B cell (primary cell): ENCODE results near the gene PCDH9. TPM values are rescaled to one million over a fixed set of nuclear protein-coding genes. Genes with fewer than 3 reads are reported as not detected.

ENCODE experiments used
- ATAC-seq: fragments of 200-7000 bp; cut with Tn5 transposase; one replicate; pipeline ENCODE4 v1.10.0; 2021; ENCODE audit warnings: low read depth, mild to moderate bottlenecking, moderate number of reproducible peaks, moderate library complexity
- CTCF ChIA-PET: fragments of 350-600 bp; sonication (Branson Sonifier 250); formaldehyde crosslinking; loops from one replicate; lab custom pipeline; 2021; ENCODE audit warnings: antibody characterized with exemption, inconsistent platforms; lab: Charles Lee
- POLR2A ChIA-PET: fragments of 350-600 bp; sonication (Branson Sonifier 250); formaldehyde crosslinking; loops from one replicate; lab custom pipeline; 2021; ENCODE audit warnings: antibody characterized with exemption; lab: Charles Lee
- DNase-seq: peaks from one replicate; pipeline ENCODE4 v3.0.0; 2013
- H2AFZ ChIP-seq: 2 replicates; pipeline ENCODE4 v1.6.1; 2012; ENCODE audit warnings: mild to moderate bottlenecking, low read depth, low read length; ENCODE audit not compliant: insufficient read depth, poor library complexity, severe bottlenecking
- H3K27ac ChIP-seq, 2 donors: 1 replicate in 1 of 2; 2 replicates in 1 of 2; pipeline ENCODE4 v1.5.1; 2012 to 2013; ENCODE audit warnings: low read length in 2 of 2, mild to moderate bottlenecking in 2 of 2, moderate library complexity in 1 of 2
- H3K27me3 ChIP-seq, 4 experiments: fragments of 200-600 bp in 1 of 4; sonication (generic) in 1 of 4; replicated peaks in 1 of 4; 1 replicate in 2 of 4; 2 replicates in 2 of 4; pipeline versions ENCODE4 v1.6.1 to v1.7.0; 2013 to 2016; ENCODE audit warnings: low read length in 3 of 4, mild to moderate bottlenecking in 2 of 4, mixed read lengths in 1 of 4, moderate library complexity in 1 of 4; ENCODE audit not compliant: insufficient read depth in 4 of 4, control insufficient read depth in 3 of 4; ENCODE audit errors: control extremely low read depth in 1 of 4
- H3K36me3 ChIP-seq, 2 experiments: replicated peaks in 1 of 2; 1 replicate in 1 of 2; 2 replicates in 1 of 2; pipeline versions ENCODE4 v1.6.1 to v1.7.1; 2013; ENCODE audit warnings: low read length in 1 of 2; ENCODE audit not compliant: insufficient read depth in 2 of 2, control insufficient read depth in 1 of 2; ENCODE audit errors: control extremely low read depth in 1 of 2, extremely low read depth in 1 of 2
- H3K4me1 ChIP-seq, 2 donors: fragments of 200-600 bp in 1 of 2; sonication (generic) in 1 of 2; 1 replicate in 1 of 2; 2 replicates in 1 of 2; pipeline versions ENCODE4 v1.5.1 to v1.6.1; 2013 to 2017; ENCODE audit warnings: low read length in 2 of 2; ENCODE audit not compliant: control insufficient read depth in 2 of 2, insufficient read depth in 2 of 2
- H3K4me2 ChIP-seq: replicated peaks from 2 replicates; pipeline ENCODE3; 2012; ENCODE audit warnings: mild to moderate bottlenecking, low read depth, low read length; ENCODE audit not compliant: poor library complexity, severe bottlenecking
- H3K4me3 ChIP-seq, 5 experiments: fragments of 200-600 bp in 1 of 5; sonication (generic) in 1 of 5; 1 replicate in 3 of 5; 2 replicates in 2 of 5; pipeline versions ENCODE4 v1.5.1 to v1.7.0; 2011 to 2016; ENCODE audit warnings: low read length in 4 of 5, mild to moderate bottlenecking in 4 of 5, low read depth in 2 of 5, control low read depth in 1 of 5, moderate library complexity in 1 of 5; ENCODE audit not compliant: insufficient read depth in 1 of 5; ENCODE audit errors: control extremely low read depth in 1 of 5, extremely low read depth in 1 of 5
- H3K79me2 ChIP-seq: fragments of 200-600 bp; sonication (generic); one replicate; pipeline ENCODE4 v1.6.0; 2016; ENCODE audit warnings: low read length; ENCODE audit not compliant: control insufficient read depth, insufficient read depth
- H3K9ac ChIP-seq: fragments of 200-600 bp; sonication (generic); 2 replicates; pipeline ENCODE4 v1.6.1; 2017; ENCODE audit warnings: mild to moderate bottlenecking, low read length, moderate library complexity
- H3K9me3 ChIP-seq, 3 donors: one replicate each; pipeline versions ENCODE4 v1.6.1 to v1.7.1; 2013; ENCODE audit warnings: low read length in 2 of 3; ENCODE audit not compliant: control insufficient read depth in 2 of 3, insufficient read depth in 1 of 3; ENCODE audit errors: control extremely low read depth in 1 of 3
- H4K20me1 ChIP-seq: 2 replicates; pipeline ENCODE4 v1.6.0; 2012; ENCODE audit warnings: mild to moderate bottlenecking, low read length; ENCODE audit not compliant: insufficient read depth, control insufficient read depth, poor library complexity, severe bottlenecking
- H3K27ac Mint-ChIP-seq: one replicate; pipeline ENCODE4 v1.8.0; 2021; ENCODE audit warnings: mixed read lengths
- H3K27me3 Mint-ChIP-seq: one replicate; pipeline ENCODE4 v1.8.0; 2021; ENCODE audit warnings: mixed read lengths
- H3K4me1 Mint-ChIP-seq: one replicate; pipeline ENCODE4 v1.8.0; 2021; ENCODE audit warnings: mixed read lengths
- H3K4me3 Mint-ChIP-seq: one replicate; pipeline ENCODE4 v1.8.0; 2021; ENCODE audit warnings: mixed read lengths
- H3K9me3 Mint-ChIP-seq: one replicate; pipeline ENCODE4 v1.8.0; 2022; ENCODE audit warnings: mixed read lengths; ENCODE audit not compliant: insufficient read depth
- CTCF ChIP-seq: fragments of 200-600 bp; IDR thresholded peaks from one replicate; pipeline ENCODE4 v1.8.0; 2022; ENCODE audit warnings: antibody characterized with exemption, mild to moderate bottlenecking
- EZH2 ChIP-seq: IDR thresholded peaks from 2 replicates; pipeline ENCODE4 v1.6.1; 2012; ENCODE audit warnings: borderline replicate concordance, low read depth, mild to moderate bottlenecking, moderate library complexity, low read length; ENCODE audit not compliant: insufficient read depth, poor library complexity, severe bottlenecking
- WGBS: methylation state at CpG from one replicate; pipeline ENCODE4 v1.1.5; 2013; ENCODE audit warnings: missing lambda C conversion rate; ENCODE audit not compliant: insufficient coverage; 5-methylcytosine and 5-hydroxymethylcytosine counted together
- intact Hi-C: fragments of 100-400 bp; cut with micrococcal nuclease; formaldehyde crosslinking; loops from one replicate; pipeline ENCODE4 v1.10.0; 2022
- polyA plus RNA-seq: library from polyadenylated mRNA; depleted of rRNA; stranded (reverse); fragments of >200 nt; gene quantifications from 2 replicates; pipeline ENCODE4 v1.2.3, GENCODE V29; 2012
- total RNA-seq, 2 donors: library from RNA; stranded (reverse); fragments of 120-200 nt in 1 of 2; gene quantifications; 1 replicate in 1 of 2; 2 replicates in 1 of 2; pipeline versions ENCODE4 v1.2.3 to v1.2.4, GENCODE V29; 2013 to 2022

Gene PCDH9
- total and polyA plus RNA-seq, 2 donors (not counting 1 experiment from before 2014, with no cell fraction given) = 13.1 to 21.8 TPM

GRCh38 chr13:67161176-67161575 lies 69.0 kb downstream of the PCDH9 start:
- H3K27ac Mint-ChIP-seq = no peak overlapping the region
- TF ChIP-seq CTCF = no peak
- no peak for TF ChIP-seq EZH2
- 100% methylated on average over 2 of the region's 3 CpGs for WGBS

DNA sequence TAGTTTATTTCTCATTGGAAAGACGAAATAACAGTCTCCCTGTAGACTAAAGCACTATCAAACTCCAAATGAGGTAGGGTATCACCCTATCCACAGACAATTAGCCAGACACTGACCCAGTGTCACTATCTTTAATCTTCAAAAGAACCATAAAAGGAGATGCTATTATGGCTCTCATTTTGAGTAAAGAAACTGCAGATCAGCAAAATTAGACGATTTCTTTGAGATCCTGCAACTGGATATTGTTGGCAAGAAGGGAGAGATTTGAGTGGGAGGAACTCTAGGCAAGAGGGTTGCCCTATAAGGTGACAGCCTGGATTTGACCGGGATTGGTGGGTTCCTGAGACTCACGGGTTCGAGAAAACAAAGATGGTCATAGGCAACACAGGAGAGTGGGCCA lies 71.2 kb downstream of the PCDH9 start:
- H3K27me3 ChIP-seq = no peaks in the 10 kb centered on the region
- H4K20me1 ChIP-seq = no peaks in the 10 kb centered on the region
- no peak overlapping the region for H3K4me2 ChIP-seq
- no peak overlapping the region for H3K9ac ChIP-seq
- DNase-seq (no peak), ATAC-seq (no peak)
- Mint-ChIP-seq H3K4me1 (no peaks in the 10 kb centered on the region), H3K27ac (no peak overlapping the region), H3K4me3 (no peak overlapping the region), H3K27me3 (no peaks in the 10 kb centered on the region), H3K9me3 (no peaks in the 10 kb centered on the region)
- no peak overlapping the region for H2AFZ ChIP-seq
- H3K27ac ChIP-seq = no peak overlapping the region
- no peaks in the 10 kb centered on the region for H3K9me3 ChIP-seq
- no peaks in the 10 kb centered on the region for H3K4me1 ChIP-seq
- intact Hi-C loops = no loop called here
- TF ChIP-seq CTCF = no peak
- TF ChIP-seq EZH2 = no peak
- no peaks in the 10 kb centered on the region for H3K79me2 ChIP-seq
- H3K4me3 ChIP-seq = no peak overlapping the region
- ChIA-PET CTCF (no interaction called here), POLR2A (no interaction called here)
- no peaks in the 10 kb centered on the region for H3K36me3 ChIP-seq
- 94% methylated on average over 4 of the region's 5 CpGs for WGBS

More at GRCh38 chr13:67161176-67161575, 69.0 kb downstream of the PCDH9 start:
- intact Hi-C loops = no loop called here
- Histone ChIP-seq H2AFZ (no peak overlapping the region), H3K36me3 (no peaks in the 10 kb centered on the region), H3K4me1 (no peaks in the 10 kb centered on the region), H3K79me2 (no peaks in the 10 kb centered on the region), H3K4me3 (no peak overlapping the region), H3K9me3 (no peaks in the 10 kb centered on the region), H3K27ac (no peak overlapping the region), H3K27me3 (no peaks in the 10 kb centered on the region), H4K20me1 (no peaks in the 10 kb centered on the region), H3K9ac (no peak overlapping the region), H3K4me2 (no peak overlapping the region)
- H3K4me1 Mint-ChIP-seq = no peaks in the 10 kb centered on the region
- H3K4me3 Mint-ChIP-seq = no peak overlapping the region
- no peak for ATAC-seq
- CTCF ChIA-PET = no interaction called here
- POLR2A ChIA-PET = no interaction called here
- H3K9me3 Mint-ChIP-seq = no peaks in the 10 kb centered on the region
- no peak for DNase-seq
- no peaks in the 10 kb centered on the region for H3K27me3 Mint-ChIP-seq
